GM19467 (cell line): ENCODE results near the gene CRELD2.

Experiments
- ATAC-seq: cut with Tn5 transposase; IDR thresholded peaks from one replicate; pipeline ENCODE4 v1.9.1; 2021; ENCODE audit warnings: mild to moderate bottlenecking, moderate library complexity; ENCODE audit not compliant: unreplicated experiment

CRELD2 gene

GRCh38 chr22:49887064-49887451 lies 31.4 kb upstream of the CRELD2 start:
- no peak for ATAC-seq

DNA sequence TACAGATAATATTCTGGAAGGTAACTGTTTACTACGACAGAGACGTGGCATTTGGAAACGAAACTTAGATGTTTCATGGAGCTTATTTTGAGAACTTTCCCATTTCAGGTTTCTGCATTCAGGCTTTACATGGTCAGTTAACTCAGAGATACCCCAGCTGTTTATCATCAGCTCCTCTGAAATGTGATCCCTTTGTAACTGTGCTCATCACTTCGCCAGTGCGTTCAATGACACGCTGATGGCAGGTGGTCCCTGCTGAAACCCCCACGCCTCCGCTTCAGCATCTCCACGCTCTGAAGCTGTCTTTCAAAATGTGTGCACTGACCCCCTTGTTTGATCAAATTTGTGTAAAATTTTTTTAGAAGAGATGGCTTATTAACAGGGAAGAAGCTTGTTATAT lies 30.7 kb upstream of the CRELD2 start:
- no peak for ATAC-seq

DNA sequence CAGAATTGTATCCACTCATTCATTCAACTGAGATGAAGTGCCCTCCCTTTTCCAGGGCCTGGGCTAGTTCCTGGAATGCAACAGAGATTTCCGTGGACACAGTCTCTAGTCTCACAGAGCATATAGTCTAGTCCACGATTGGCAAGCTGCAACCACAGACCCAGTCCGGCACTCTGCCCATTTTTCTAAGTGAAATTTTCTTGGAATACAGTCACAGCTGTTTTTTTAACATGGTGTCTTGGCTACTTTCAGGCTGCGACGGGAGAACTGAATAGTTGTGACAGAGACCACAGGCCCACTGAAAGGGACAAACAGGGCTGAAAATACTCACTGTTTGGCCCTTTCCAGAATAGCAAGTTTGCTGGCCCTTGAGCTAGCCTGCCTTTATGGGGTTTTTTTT lies 29.4 kb upstream of the CRELD2 start:
- no peak for ATAC-seq

- no peak for ATAC-seq
These were observed 26.1 kb upstream of the CRELD2 start for GRCh38 chr22:49892226-49892899.

GRCh38 chr22:49893025-49893424 lies 25.4 kb upstream of the CRELD2 start:
- ATAC-seq = no peak

DNA sequence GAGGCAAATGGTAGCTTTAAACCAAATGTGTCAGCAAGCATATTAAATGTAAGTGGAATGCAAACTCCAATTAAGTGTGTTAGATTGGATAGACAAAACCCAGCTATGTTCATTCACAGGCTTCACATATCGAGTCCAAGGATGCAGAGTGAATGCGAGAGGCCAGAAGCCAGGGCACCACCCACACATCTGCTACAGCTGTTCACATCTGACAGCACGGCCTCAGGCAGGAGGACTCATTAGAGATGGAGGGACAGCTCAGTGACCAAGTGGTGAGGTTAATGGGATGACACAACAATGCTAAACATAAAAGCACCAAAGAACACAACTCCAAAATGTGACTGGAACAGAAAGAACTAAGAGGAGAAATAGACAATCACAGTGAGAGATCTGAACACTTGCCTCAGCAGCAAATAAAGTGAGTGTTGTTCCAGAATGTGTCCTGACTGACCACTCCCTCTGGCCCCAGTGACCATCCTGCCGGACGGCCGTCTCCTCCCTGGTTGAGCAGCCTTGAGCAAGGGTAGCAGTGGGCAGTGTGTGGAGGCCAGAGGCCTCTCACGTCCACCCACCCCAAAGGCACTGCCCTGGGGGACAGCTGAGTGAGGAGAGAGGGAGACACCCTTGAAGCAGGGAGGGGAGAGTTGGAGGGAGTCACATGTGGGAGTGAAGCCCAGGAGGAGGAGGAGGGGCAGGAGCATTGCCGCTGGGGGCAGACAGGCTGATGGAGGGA lies 23.9 kb upstream of the CRELD2 start:
- no peak for ATAC-seq

DNA sequence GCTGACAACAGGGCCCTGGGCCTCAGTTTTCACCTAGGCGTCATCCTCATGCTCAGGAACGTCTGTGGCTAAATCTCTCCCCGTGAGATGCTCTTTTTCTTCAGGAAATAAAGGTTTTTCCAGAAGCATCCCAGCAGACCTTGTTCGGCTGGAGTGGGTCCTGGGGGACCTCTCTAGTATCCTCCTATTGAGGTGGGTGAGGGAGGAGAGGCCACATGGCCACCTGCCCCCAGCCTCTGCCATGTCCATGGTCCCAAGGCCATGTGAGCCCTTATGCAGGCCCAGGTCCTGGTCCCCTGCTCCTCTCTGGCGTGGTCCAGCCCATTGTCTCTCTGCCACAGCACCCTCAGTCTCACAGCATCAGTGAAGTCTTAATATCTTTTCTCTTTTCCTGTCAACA lies 22.2 kb upstream of the CRELD2 start:
- no peak for ATAC-seq

DNA sequence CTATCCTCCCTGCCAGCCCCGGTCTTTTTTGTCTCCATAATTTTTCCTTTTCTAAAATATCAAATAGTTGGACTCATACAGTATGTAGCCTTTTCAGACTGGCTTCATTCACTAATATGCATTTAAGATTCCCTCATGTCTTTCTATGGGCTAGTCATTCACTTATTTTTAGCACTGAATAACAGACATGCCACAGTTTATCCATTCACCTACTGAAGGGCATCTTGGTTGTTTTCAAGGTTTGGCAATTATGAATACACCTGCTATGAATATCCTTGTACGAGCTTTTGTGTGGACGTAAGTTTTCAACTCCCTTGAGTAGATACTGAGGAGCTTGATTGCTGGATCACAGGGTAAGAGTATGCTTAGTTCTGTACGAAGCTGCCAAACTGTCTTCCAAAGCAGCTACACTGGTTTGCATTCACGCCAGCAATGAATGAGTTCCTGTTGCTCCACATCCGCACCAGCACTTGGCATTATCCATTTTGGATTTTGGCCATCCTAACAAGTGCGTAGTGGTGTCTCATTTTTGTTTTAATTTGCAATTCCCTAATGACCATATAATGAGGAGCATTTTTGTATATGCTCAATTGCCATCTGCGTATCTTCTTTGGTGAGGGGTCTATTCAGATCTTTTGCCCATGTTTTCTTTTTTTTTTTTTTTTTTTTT lies 21.3 kb upstream of the CRELD2 start:
- no peak for ATAC-seq

- ATAC-seq = no peak
These were observed 18.9 kb upstream of the CRELD2 start for GRCh38 chr22:49899530-49899929.

DNA sequence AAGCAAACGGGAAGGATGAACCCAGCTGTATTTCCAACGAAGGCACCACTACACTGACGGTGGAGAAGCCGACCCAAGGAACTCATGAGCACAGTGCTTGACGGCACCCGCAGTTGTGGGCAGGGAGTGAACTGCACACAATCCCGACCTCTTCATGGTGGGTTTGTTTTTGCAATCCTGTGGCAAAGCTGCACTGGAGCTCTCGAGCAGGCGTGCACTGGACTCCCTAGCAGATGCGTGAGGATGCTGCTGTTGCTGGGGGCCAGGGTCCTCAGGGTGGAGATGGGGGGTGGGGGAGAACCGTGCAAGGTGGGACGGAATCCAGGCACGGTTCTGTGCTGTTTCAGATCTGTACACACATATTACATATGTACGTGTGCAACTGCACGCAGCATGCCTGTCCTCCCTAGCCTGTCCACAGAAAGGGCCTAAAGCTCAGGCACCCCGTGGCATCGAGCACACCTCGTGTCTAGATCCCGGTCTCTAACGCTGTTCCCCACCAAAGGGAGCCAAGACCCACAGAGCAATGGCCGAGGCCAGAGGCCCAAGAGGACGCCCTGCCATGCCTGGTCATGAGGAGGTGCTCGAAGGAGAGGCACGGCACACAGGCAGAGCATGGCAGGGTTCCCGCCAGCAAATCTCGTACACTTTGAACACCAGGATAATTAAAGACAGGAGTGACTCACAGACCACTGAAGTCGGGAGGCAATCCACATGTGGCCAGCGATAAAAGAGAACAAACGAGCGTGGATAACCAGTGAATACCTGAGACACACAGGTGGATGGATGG lies 17.8 kb upstream of the CRELD2 start:
- no peak for ATAC-seq

DNA sequence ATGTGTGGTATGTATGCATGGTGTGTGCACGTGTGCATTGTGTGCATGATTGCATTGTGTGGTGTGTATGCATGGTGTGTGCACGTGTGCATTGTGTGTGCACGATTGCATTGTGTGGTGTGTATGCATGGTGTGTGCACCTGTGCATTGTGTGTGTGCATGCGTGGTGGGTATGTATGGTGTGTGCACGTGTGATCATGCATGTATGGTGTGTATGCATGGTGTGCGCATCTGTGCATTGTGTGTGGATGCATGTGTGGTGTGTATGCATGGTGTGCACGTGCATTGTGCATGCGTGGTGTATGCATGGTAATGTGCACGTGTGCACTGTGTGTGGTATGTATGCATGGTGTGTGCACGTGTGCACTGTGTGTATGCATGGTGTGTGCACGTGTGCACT lies 17.0 kb upstream of the CRELD2 start:
- ATAC-seq = no peak

DNA sequence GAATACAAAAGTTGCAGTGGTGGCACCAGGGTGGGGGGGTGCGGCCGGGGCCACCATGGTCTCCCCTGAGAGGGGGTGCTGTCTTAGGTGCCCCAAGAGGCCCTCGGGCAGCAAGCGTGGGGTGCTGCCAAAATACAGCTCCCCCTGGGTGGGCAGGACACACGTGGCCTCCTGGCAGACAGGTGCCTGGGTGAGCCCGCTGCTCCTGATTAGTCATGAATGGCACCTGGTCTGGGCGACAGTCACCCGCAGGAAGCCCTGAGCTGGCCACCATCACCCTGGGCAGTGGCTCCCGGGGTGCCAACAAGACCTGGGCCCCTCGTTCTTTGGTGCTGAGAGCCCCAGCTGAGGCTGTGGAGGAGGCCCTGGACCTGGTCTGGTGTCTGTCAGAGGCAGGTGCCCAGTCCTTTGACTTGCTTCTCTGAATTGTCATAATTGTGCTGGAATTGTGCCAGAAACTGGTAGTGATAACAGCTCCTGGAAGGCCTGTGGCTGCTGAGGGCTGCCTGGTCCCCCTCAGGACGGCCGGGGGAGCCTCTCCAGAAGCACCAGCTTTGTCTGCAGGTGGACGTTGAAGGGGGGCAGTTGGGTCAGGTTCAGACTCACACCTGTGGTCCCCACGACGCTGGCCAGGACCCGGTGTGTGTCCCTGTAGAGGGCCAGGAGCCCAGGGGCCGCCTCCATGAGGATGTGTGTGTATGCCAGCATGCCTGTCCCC lies 15.0 kb upstream of the CRELD2 start:
- ATAC-seq = no peak

DNA sequence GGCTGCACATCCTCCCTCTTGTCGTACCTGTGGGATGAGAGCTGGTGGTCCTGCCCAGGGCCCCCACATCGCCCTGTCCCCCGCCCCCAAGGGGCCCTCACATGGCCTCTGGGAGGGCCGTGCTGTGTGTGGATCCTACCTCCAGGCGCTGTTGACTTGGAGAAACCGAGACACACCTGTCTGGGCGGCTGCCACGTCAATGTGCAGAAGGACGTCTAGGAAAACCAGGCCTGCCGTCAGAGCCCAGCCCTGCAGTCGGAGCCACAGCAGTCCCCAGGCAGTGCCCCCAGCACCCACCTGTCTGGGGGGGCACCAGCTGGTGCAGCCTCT lies 14.4 kb upstream of the CRELD2 start:
- ATAC-seq = no peak

GRCh38 chr22:49905465-49905864 lies 13.0 kb upstream of the CRELD2 start:
- no peak for ATAC-seq

DNA sequence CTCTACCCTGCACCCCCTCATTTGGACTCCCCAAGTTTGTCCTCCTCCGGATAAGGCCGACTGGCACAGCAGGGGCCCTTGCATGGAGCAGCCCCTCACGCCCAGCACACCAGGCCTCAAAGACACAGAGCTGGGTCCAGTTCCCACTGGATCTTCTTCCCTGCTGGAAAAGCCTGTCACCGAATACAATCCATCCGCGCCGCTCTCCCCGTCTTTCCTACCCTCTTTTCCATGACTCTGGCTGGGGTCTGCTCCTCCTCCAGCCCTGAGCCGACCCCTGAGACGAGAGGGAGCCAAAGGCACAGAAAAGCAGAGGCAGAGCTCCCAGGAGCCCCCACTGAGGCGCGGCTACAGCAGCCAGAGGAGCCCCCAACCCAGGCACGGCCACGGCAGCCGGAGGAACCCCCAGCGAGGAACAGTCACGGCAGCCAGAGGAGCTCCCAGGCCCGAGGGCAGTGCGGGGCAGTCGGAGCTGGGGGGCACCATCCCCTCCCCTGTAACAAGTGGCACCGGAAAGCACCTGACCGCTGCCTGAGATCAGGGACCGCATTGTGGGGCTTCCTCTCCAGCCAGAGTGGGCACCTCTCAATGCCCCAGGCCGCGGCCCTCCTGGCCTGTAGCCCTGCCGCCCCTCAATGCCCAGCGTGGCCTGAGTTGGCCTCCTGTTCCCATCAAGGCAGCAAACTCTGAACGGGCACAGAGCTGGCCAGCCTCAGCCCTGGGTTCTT lies 12.2 kb upstream of the CRELD2 start:
- no peak for ATAC-seq

DNA sequence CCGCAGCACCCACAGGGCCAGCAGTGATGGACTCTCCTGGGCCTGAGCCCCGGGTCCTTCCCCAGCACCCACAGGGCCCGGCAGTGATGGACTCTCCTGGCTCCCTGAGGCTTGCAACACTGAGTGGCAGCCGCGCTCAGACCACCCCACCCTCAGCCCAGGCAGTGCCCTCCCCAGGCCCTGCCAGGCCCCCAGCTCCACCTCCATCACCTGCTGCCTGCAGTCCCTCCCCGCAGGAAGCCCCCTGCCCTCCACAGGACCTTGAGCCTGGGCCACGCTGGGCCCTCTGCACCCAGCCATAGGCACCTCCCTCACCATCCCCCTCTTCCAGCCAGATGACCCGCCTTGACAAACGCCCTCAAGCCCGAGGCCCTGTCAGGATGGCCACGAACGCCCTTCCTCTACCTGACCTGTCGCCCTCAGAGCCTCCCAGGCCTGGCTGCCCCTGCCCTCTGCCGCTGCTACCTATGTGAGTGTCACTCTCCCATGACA lies 11.6 kb upstream of the CRELD2 start:
- ATAC-seq = no peak

GRCh38 chr22:49907807-49908206 lies 10.6 kb upstream of the CRELD2 start:
- ATAC-seq = no peak

GRCh38 chr22:49909476-49910205 lies 8.8 kb upstream of the CRELD2 start:
- ATAC-seq = no peak
